Nephron (organoid): Measurements from ENCODE around the gene CDCA8.

ENCODE experiments used
- H3K27ac Mint-ChIP-seq, 3 experiments: 2 replicates each; pipeline ENCODE4 v1.8.0; 2020; ENCODE audit warnings: mixed read lengths in 3 of 3, mild to moderate bottlenecking in 2 of 3, moderate library complexity in 1 of 3
- H3K27me3 Mint-ChIP-seq: 2 replicates; pipeline ENCODE4 v1.8.0; 2021; ENCODE audit warnings: low read depth, mild to moderate bottlenecking, moderate library complexity, mixed read lengths
- H3K36me3 Mint-ChIP-seq: 2 replicates; pipeline ENCODE4 v1.8.0; 2020; ENCODE audit warnings: low read depth, mixed read lengths
- H3K4me1 Mint-ChIP-seq: 2 replicates; pipeline ENCODE4 v1.8.0; 2020; ENCODE audit warnings: mixed read lengths
- H3K4me3 Mint-ChIP-seq, 3 experiments: 2 replicates each; pipeline ENCODE4 v1.8.0; 2020; ENCODE audit warnings: mild to moderate bottlenecking in 3 of 3, mixed read lengths in 3 of 3, moderate library complexity in 2 of 3
- H3K9me3 Mint-ChIP-seq: 2 replicates; pipeline ENCODE4 v1.8.0; 2020; ENCODE audit warnings: mixed read lengths
- CTCF ChIP-seq, 3 experiments: fragments of 200-600 bp; sonication (generic); IDR thresholded peaks; one replicate each; pipeline ENCODE4 v1.5.0; 2021; ENCODE audit warnings: antibody characterized with exemption in 3 of 3; ENCODE audit not compliant: unreplicated experiment in 3 of 3

CDCA8 gene

GRCh38 chr1:37708471-37708870 is 16.2 kb downstream of the CDCA8 start:
- Mint-ChIP-seq H3K27ac (no peak overlapping the region), H3K4me3 (no peak overlapping the region), H3K9me3 (no peaks in the 10 kb centered on the region), H3K4me1 (peaks cover 7% of the 10 kb centered on the region), H3K36me3 (peaks cover 36% of the 10 kb centered on the region), H3K27me3 (no peaks in the 10 kb centered on the region)
- TF ChIP-seq CTCF (IDR thresholded peaks at IDR 0.05; ENCODE audit: unreplicated experiment in 3 of 3), result no peak

- H3K36me3 Mint-ChIP-seq, result peaks cover 5% of the 10 kb centered on the region
- peaks cover 16% of the 10 kb centered on the region for H3K27me3 Mint-ChIP-seq
- H3K27ac Mint-ChIP-seq, result no peak overlapping the region
- no peak overlapping the region for H3K4me3 Mint-ChIP-seq
- H3K9me3 Mint-ChIP-seq, result no peaks in the 10 kb centered on the region
- no peak for TF ChIP-seq CTCF (IDR thresholded peaks at IDR 0.05; ENCODE audit: unreplicated experiment in 3 of 3)
- no peaks in the 10 kb centered on the region for H3K4me1 Mint-ChIP-seq
Measured at GRCh38 chr1:37714226-37714625, 21.9 kb downstream of the CDCA8 start.

- H3K36me3 Mint-ChIP-seq, result peaks cover under 1% of the 10 kb centered on the region
- TF ChIP-seq CTCF (IDR thresholded peaks at IDR 0.05; ENCODE audit: unreplicated experiment in 3 of 3), result no peak
- no peak overlapping the region for H3K4me3 Mint-ChIP-seq
- no peaks in the 10 kb centered on the region for H3K4me1 Mint-ChIP-seq
- H3K27ac Mint-ChIP-seq, result no peak overlapping the region
- H3K27me3 Mint-ChIP-seq, result peaks cover 21% of the 10 kb centered on the region
- H3K9me3 Mint-ChIP-seq, result no peaks in the 10 kb centered on the region
Measured at GRCh38 chr1:37714689-37715088, 22.4 kb downstream of the CDCA8 start.

- H3K9me3 Mint-ChIP-seq, result no peaks in the 10 kb centered on the region
- TF ChIP-seq CTCF (IDR thresholded peaks at IDR 0.05; ENCODE audit: unreplicated experiment in 3 of 3), result no peak
- H3K4me1 Mint-ChIP-seq, result no peaks in the 10 kb centered on the region
- H3K36me3 Mint-ChIP-seq, result no peaks in the 10 kb centered on the region
- H3K27me3 Mint-ChIP-seq, result peaks cover 22% of the 10 kb centered on the region
- no peak overlapping the region for H3K4me3 Mint-ChIP-seq
- H3K27ac Mint-ChIP-seq, result no peak overlapping the region
Measured at GRCh38 chr1:37716321-37716720, 24.0 kb downstream of the CDCA8 start.

GRCh38 chr1:37717631-37718030 is 25.3 kb downstream of the CDCA8 start:
- Mint-ChIP-seq H3K27ac (no peak overlapping the region), H3K9me3 (no peaks in the 10 kb centered on the region), H3K4me3 (no peak overlapping the region), H3K36me3 (no peaks in the 10 kb centered on the region), H3K4me1 (no peaks in the 10 kb centered on the region), H3K27me3 (peaks cover 22% of the 10 kb centered on the region)
- no peak for TF ChIP-seq CTCF (IDR thresholded peaks at IDR 0.05; ENCODE audit: unreplicated experiment in 3 of 3)

GRCh38 chr1:37718181-37718900 is 26.0 kb downstream of the CDCA8 start:
- Mint-ChIP-seq H3K9me3 (no peaks in the 10 kb centered on the region), H3K27me3 (peaks cover 22% of the 10 kb centered on the region), H3K4me3 (no peak overlapping the region), H3K4me1 (no peaks in the 10 kb centered on the region), H3K36me3 (no peaks in the 10 kb centered on the region), H3K27ac (no peak overlapping the region)
- TF ChIP-seq CTCF (IDR thresholded peaks at IDR 0.05; ENCODE audit: unreplicated experiment in 3 of 3), result no peak
